CD4-positive, alpha-beta T cell treated with Interleukin-6 at 100 ng/mL for 8 hours (primary cell): ENCODE measurements around the gene APOC3.
A peak's percentile ranks its signal among the peaks of the same experiment; 100 is the strongest.
"Not testable (repeated sequence)": the region's sequence is repeated elsewhere in the genome, so short reads cannot be mapped to it uniquely, and the experiment has no call there.

Experiments used
- DNase-seq: peaks from one replicate; pipeline ENCODE4 v3.0.0-alpha.2; 2020; ENCODE audit warnings: mixed read lengths, low spot score

Gene APOC3

GRCh38 chr11:116831790-116832349, 2.2 kb downstream of the APOC3 start:
- DNase-seq: no peak

- DNase-seq: no peak
Observed at GRCh38 chr11:116832350-116833290, 2.9 kb downstream of the APOC3 start.

- no peak for DNase-seq
Observed at GRCh38 chr11:116833491-116833815, 3.7 kb downstream of the APOC3 start.

- DNase-seq: no peak
Observed at GRCh38 chr11:116833816-116834534, 4.3 kb downstream of the APOC3 start.

- not testable (repeated sequence) for DNase-seq
Observed at GRCh38 chr11:116834535-116835041, 4.9 kb downstream of the APOC3 start.

GRCh38 chr11:116835042-116835772, 5.5 kb downstream of the APOC3 start:
- no peak for DNase-seq

GRCh38 chr11:116835791-116836631, 6.3 kb downstream of the APOC3 start:
- DNase-seq: peak; percentile 83

GRCh38 chr11:116836632-116836991, 6.9 kb downstream of the APOC3 start:
- DNase-seq: no peak

- no peak for DNase-seq
Observed at GRCh38 chr11:116837231-116838091, 7.8 kb downstream of the APOC3 start, which contains the start of gene APOA1. Gene APOA1, minus strand, starts transcription at chr11:116837622. Its CDS starts 235 bp downstream, at chr11:116837387.

GRCh38 chr11:116838321-116839084, 8.8 kb downstream of the APOC3 start:
- no peak for DNase-seq

- no peak for DNase-seq
Observed at GRCh38 chr11:116840224-116840745, 10.6 kb downstream of the APOC3 start.

- no peak for DNase-seq
Observed at GRCh38 chr11:116840746-116841296, 11.1 kb downstream of the APOC3 start.

- DNase-seq: no peak
Observed at GRCh38 chr11:116842117-116842516, 12.4 kb downstream of the APOC3 start.

GRCh38 chr11:116842909-116843308, 13.2 kb downstream of the APOC3 start:
- DNase-seq: no peak

GRCh38 chr11:116843661-116844060, 14.0 kb downstream of the APOC3 start:
- no peak for DNase-seq

- no peak for DNase-seq
Observed at GRCh38 chr11:116844722-116845121, 15.0 kb downstream of the APOC3 start.

- no peak for DNase-seq
Observed at GRCh38 chr11:116847612-116848011, 17.9 kb downstream of the APOC3 start.

- DNase-seq: no peak
Observed at GRCh38 chr11:116849060-116849459, 19.4 kb downstream of the APOC3 start.

GRCh38 chr11:116849486-116849885, 19.8 kb downstream of the APOC3 start:
- no peak for DNase-seq
